IMR-90 (cell line): ENCODE results near the gene SLC9A1. TPM values are rescaled to one million over a fixed set of nuclear protein-coding genes. Genes with fewer than 3 reads are reported as not detected.

ENCODE experiments used
- ATAC-seq: fragments of 200-7000 bp; cut with Tn5 transposase; 2 replicates; pipeline ENCODE4 v1.9.1; 2020; ENCODE audit warnings: low read depth, mild to moderate bottlenecking, moderate library complexity
- BruUV-seq: library from RNA; stranded (reverse); fragments of 400-500 nt; replicated peaks from 2 replicates; lab custom pipeline; 2021; lab: Mats Ljungman, UMichigan
- CTCF ChIA-PET: fragments of 300-600 bp; formaldehyde crosslinking; extraction: SDS; loops from one replicate; lab custom pipeline; 2021; ENCODE audit warnings: antibody characterized with exemption; lab: Yijun Ruan, JAX
- POLR2A ChIA-PET: fragments of 300-600 bp; sonication (Branson Sonifier 250); formaldehyde crosslinking; loops from one replicate; lab custom pipeline; 2022; ENCODE audit warnings: antibody characterized with exemption; ENCODE audit not compliant: unreplicated experiment; lab: Charles Lee
- DNase-seq: peaks from one replicate; pipeline ENCODE4 v3.0.0; 2013
- H2AFZ ChIP-seq: replicated peaks from 2 replicates; pipeline ENCODE3; 2013; ENCODE audit warnings: low read length, mild to moderate bottlenecking; ENCODE audit not compliant: poor library complexity
- H2AK5ac ChIP-seq: 2 replicates; pipeline ENCODE4 v1.6.1; 2013; ENCODE audit warnings: low read depth, low read length, inconsistent platforms
- H2AK9ac ChIP-seq: replicated peaks from 2 replicates; pipeline ENCODE3; 2013; ENCODE audit warnings: mild to moderate bottlenecking, low read depth, low read length, moderate library complexity; ENCODE audit not compliant: poor library complexity
- H2BK120ac ChIP-seq: 2 replicates; pipeline ENCODE4 v1.6.1; 2013; ENCODE audit warnings: low read depth, low read length, inconsistent platforms
- H2BK15ac ChIP-seq: 3 replicates; pipeline ENCODE4 v1.6.1; 2013; ENCODE audit warnings: low read depth, low read length, inconsistent platforms
- H2BK20ac ChIP-seq: 2 replicates; pipeline ENCODE4 v1.6.1; 2013; ENCODE audit warnings: low read depth, mild to moderate bottlenecking, inconsistent platforms, low read length, moderate library complexity
- H2BK5ac ChIP-seq: 2 replicates; pipeline ENCODE4 v1.6.1; 2013; ENCODE audit warnings: mild to moderate bottlenecking, low read depth, low read length, inconsistent platforms; ENCODE audit not compliant: poor library complexity, severe bottlenecking
- H3K14ac ChIP-seq: replicated peaks from 2 replicates; pipeline ENCODE4 v1.6.1; 2013; ENCODE audit warnings: low read depth, low read length, inconsistent platforms
- H3K18ac ChIP-seq: 2 replicates; pipeline ENCODE4 v1.6.1; 2013; ENCODE audit warnings: low read depth, low read length, control low read depth
- H3K23ac ChIP-seq: 2 replicates; pipeline ENCODE4 v1.6.1; 2013; ENCODE audit warnings: low read depth, low read length, inconsistent platforms
- H3K27ac ChIP-seq: 2 replicates; pipeline ENCODE4 v1.5.1; 2013; ENCODE audit warnings: mild to moderate bottlenecking, control low read depth, low read length; ENCODE audit not compliant: insufficient read depth
- H3K27me3 ChIP-seq: 2 replicates; pipeline ENCODE4 v1.6.1; 2013; ENCODE audit warnings: low read length; ENCODE audit not compliant: control insufficient read depth, insufficient read depth
- H3K36me3 ChIP-seq: 2 replicates; pipeline ENCODE4 v1.6.1; 2013; ENCODE audit warnings: low read length, mixed read lengths; ENCODE audit not compliant: control insufficient read depth, insufficient read depth
- H3K4ac ChIP-seq: 2 replicates; pipeline ENCODE4 v1.6.1; 2013; ENCODE audit warnings: low read depth, low read length, inconsistent platforms
- H3K4me1 ChIP-seq: 2 replicates; pipeline ENCODE4 v1.6.1; 2013; ENCODE audit warnings: low read length, mixed read lengths; ENCODE audit not compliant: control insufficient read depth, insufficient read depth
- H3K4me2 ChIP-seq: 2 replicates; pipeline ENCODE4 v1.6.1; 2013; ENCODE audit warnings: low read depth, mild to moderate bottlenecking, control low read depth, low read length, moderate library complexity
- H3K4me3 ChIP-seq: 2 replicates; pipeline ENCODE4 v1.5.1; 2013; ENCODE audit warnings: low read depth, mild to moderate bottlenecking, control low read depth, low read length, moderate library complexity; ENCODE audit not compliant: insufficient read depth
- H3K56ac ChIP-seq: 2 replicates; pipeline ENCODE4 v1.6.1; 2013; ENCODE audit warnings: low read length, inconsistent platforms; ENCODE audit not compliant: insufficient read depth; ENCODE audit errors: extremely low read depth
- H3K79me1 ChIP-seq, 2 experiments: 2 replicates each; pipeline ENCODE4 v1.6.1; 2013; ENCODE audit warnings: low read length in 2 of 2, inconsistent platforms in 1 of 2, low read depth in 1 of 2
- H3K9ac ChIP-seq: 2 replicates; pipeline ENCODE4 v1.6.1; 2013; ENCODE audit warnings: low read depth, low read length, control low read depth
- H3K9me1 ChIP-seq: 2 replicates; pipeline ENCODE4 v1.6.1; 2013; ENCODE audit warnings: low read length, inconsistent platforms; ENCODE audit not compliant: insufficient read depth
- H3K9me3 ChIP-seq: 2 replicates; pipeline ENCODE4 v1.6.1; 2013; ENCODE audit warnings: low read length; ENCODE audit not compliant: control insufficient read depth, insufficient read depth
- H4K20me1 ChIP-seq: 2 replicates; pipeline ENCODE4 v1.6.1; 2013; ENCODE audit warnings: low read length, inconsistent platforms; ENCODE audit not compliant: insufficient read depth
- H4K5ac ChIP-seq: 2 replicates; pipeline ENCODE4 v1.6.1; 2013; ENCODE audit warnings: mild to moderate bottlenecking, low read depth, low read length, control low read depth
- H4K8ac ChIP-seq, 2 experiments: 2 replicates each; pipeline ENCODE4 v1.6.1; 2013; ENCODE audit warnings: low read depth in 2 of 2, low read length in 2 of 2, control low read depth in 1 of 2, inconsistent platforms in 1 of 2
- H4K91ac ChIP-seq: 2 replicates; pipeline ENCODE4 v1.6.1; 2013; ENCODE audit warnings: low read depth, low read length, inconsistent platforms; ENCODE audit not compliant: insufficient read depth
- BHLHE40 ChIP-seq: fragments of 150-350 bp; IDR thresholded peaks from 2 replicates; pipeline ENCODE4 v1.6.1; 2016; ENCODE audit warnings: mild to moderate bottlenecking, low read depth, low read length
- CEBPB ChIP-seq: IDR thresholded peaks from 2 replicates; pipeline ENCODE4 v1.6.1; 2012; ENCODE audit warnings: low read depth, low read length, improper control_type of control experiment
- CHD1 ChIP-seq: IDR thresholded peaks from 2 replicates; pipeline ENCODE4 v1.6.1; 2012; ENCODE audit warnings: low read depth, low read length, improper control_type of control experiment
- FOS ChIP-seq: fragments of 150-350 bp; IDR thresholded peaks from 2 replicates; pipeline ENCODE4 v1.6.1; 2016; ENCODE audit warnings: low read depth, low read length
- MAFK ChIP-seq: IDR thresholded peaks from 2 replicates; pipeline ENCODE4 v1.6.1; 2012; ENCODE audit warnings: low read depth, low read length, improper control_type of control experiment
- MAZ ChIP-seq: IDR thresholded peaks from 2 replicates; pipeline ENCODE4 v1.6.1; 2012; ENCODE audit warnings: low read depth, mild to moderate bottlenecking, low read length, improper control_type of control experiment, moderate library complexity, borderline replicate concordance
- MXI1 ChIP-seq: IDR thresholded peaks from 2 replicates; pipeline ENCODE4 v1.6.1; 2012; ENCODE audit warnings: low read depth, mild to moderate bottlenecking, low read length, moderate library complexity, borderline replicate concordance
- NFE2L2 ChIP-seq: fragments of 150-350 bp; IDR thresholded peaks from 2 replicates; pipeline ENCODE4 v1.6.1; 2016; ENCODE audit warnings: low read depth, mild to moderate bottlenecking, low read length
- POLR2A ChIP-seq: IDR thresholded peaks from 2 replicates; pipeline ENCODE4 v1.6.1; 2012; ENCODE audit warnings: mild to moderate bottlenecking, low read depth, low read length
- RAD21 ChIP-seq: IDR thresholded peaks from 2 replicates; pipeline ENCODE4 v1.6.1; 2012; ENCODE audit warnings: low read length, improper control_type of control experiment
- RCOR1 ChIP-seq: IDR thresholded peaks from 2 replicates; pipeline ENCODE4 v1.6.1; 2012; ENCODE audit warnings: mild to moderate bottlenecking, low read length, improper control_type of control experiment; ENCODE audit not compliant: insufficient replicate concordance
- RFX5 ChIP-seq: IDR thresholded peaks from 2 replicates; pipeline ENCODE4 v1.8.0; 2012; ENCODE audit warnings: low read depth, mild to moderate bottlenecking, low read length, moderate library complexity
- SMC3 ChIP-seq: fragments of 150-350 bp; IDR thresholded peaks from 2 replicates; pipeline ENCODE4 v1.6.1; 2016; ENCODE audit warnings: low read depth, mild to moderate bottlenecking, antibody characterized with exemption, low read length, moderate library complexity
- WGBS, 2 experiments: methylation state at CpG; one replicate each; pipeline versions ENCODE4 v1.1.5 to v1.1.7; 2013; ENCODE audit warnings: missing lambda C conversion rate in 2 of 2; ENCODE audit not compliant: insufficient read length in 1 of 2; ENCODE audit errors: extremely low coverage in 2 of 2; 5-methylcytosine and 5-hydroxymethylcytosine counted together
- dilution Hi-C: fragments of 300-500 bp; cut with HindIII; formaldehyde crosslinking; loops from one replicate; pipeline ENCODE4 v1.14.3; 2018; ENCODE audit warnings: low sequenced_read_pairs; ENCODE audit not compliant: unreplicated experiment
- in situ Hi-C: fragments of 300-500 bp; cut with MboI; formaldehyde crosslinking; loops from 3 replicates; pipeline ENCODE4 v1.14.3; 2019; ENCODE audit warnings: low sequenced_read_pairs, inconsistent platforms, mixed read lengths
- intact Hi-C: fragments of 100-400 bp; cut with micrococcal nuclease; formaldehyde crosslinking; loops from 2 replicates; pipeline ENCODE4 v1.10.0; 2022
- polyA plus RNA-seq, 3 experiments: library from polyadenylated mRNA; depleted of rRNA; stranded (reverse); fragments of >200 nt; gene quantifications; 2 replicates each; pipeline ENCODE4 v1.2.3, GENCODE V29; 2012; ENCODE audit warnings: low replicate concordance in 1 of 3
- total RNA-seq: library from RNA; depleted of rRNA; stranded (reverse); fragments of >200 nt; gene quantifications from 2 replicates; pipeline ENCODE4 v1.2.3, GENCODE V29; 2012
- TF ChIP-seq, protein P1 (sequence below): fragments of 150-350 bp; IDR thresholded peaks from 2 replicates; pipeline ENCODE4 v1.6.1; 2016; ENCODE audit warnings: low read depth, mild to moderate bottlenecking, low read length, moderate library complexity, borderline replicate concordance
- TF ChIP-seq, protein P2 (sequence below): conservative IDR thresholded peaks from 2 replicates; pipeline ENCODE4 v1.5.1; 2012; ENCODE audit warnings: mild to moderate bottlenecking, low read depth, low read length, improper control_type of control experiment
- TF ChIP-seq, protein P3 (sequence below): fragments of 150-350 bp; IDR thresholded peaks from 2 replicates; pipeline ENCODE4 v1.6.1; 2017; ENCODE audit warnings: mild to moderate bottlenecking, antibody characterized with exemption, low read length, low read depth

The SLC9A1 gene
- total and polyA plus RNA-seq, 2 of the 4 experiments (the other 2 are of a cell fraction): 2.0 to 21.2 TPM

DNA sequence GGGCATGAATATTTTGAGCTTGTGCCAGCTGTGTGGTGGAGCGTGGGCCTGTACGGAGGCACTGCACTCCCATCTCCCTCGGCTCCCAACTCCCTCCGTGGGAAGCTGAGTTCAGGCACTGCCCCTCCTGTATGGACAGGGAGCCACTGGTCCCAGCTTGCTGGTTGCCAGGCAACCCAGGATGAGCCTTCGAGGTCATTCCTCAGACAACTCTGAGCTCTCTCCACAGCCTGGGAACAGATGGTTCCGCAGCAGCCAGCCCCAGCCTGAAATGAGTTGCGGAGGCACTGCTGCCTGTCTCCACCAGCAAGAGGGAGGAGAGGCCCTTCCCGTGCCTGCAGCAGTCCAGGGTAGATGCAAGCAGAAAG, 83.9 kb downstream of the SLC9A1 start:
- CTCF ChIA-PET: interaction anchor here (1.1 kb wide), 1 partner anchor 26 kb away, joined by 4 read pairs; no protein-coding TSS in a partner anchor
- 23% methylated on average over 4 of the region's 8 CpGs; no CpG with 5 or more reads in 1 of the 2 experiments for WGBS, 2 experiments

More for the DNA sequence above, 83.9 kb downstream of the SLC9A1 start:
- dilution Hi-C loops: no loop called here
- Histone ChIP-seq H3K9me3 (no peaks in the 10 kb centered on the region), H3K4me1 (no peaks in the 10 kb centered on the region), H3K14ac (no peak overlapping the region), H2BK120ac (no peak overlapping the region), H3K4me2 (no peak overlapping the region), H2AFZ (peak overlapping the region; percentile 44), H2AK9ac (peak overlapping the region; percentile 42), H4K20me1 (no peaks in the 10 kb centered on the region), H3K4ac (no peak overlapping the region), H3K9me1 (no peaks in the 10 kb centered on the region; the same call in 1 of the 2 replicates), H3K36me3 (no peaks in the 10 kb centered on the region), H3K27me3 (peaks cover 19% of the 10 kb centered on the region), H4K91ac (no peak overlapping the region), H4K5ac (no peak overlapping the region), H3K23ac (no peak overlapping the region), H3K27ac (no peak overlapping the region), H2BK5ac (no peak overlapping the region), H3K9ac (no peak overlapping the region), H3K56ac (no peak overlapping the region), H3K4me3 (no peak overlapping the region), H2AK5ac (no peak overlapping the region), H2BK15ac (no peak overlapping the region), H2BK20ac (no peak overlapping the region), H3K79me1 (no peaks in the 10 kb centered on the region), H3K18ac (no peak overlapping the region), H4K8ac (no peak overlapping the region)
- TF ChIP-seq BHLHE40 (no peak), CEBPB (no peak), MAZ (no peak), POLR2A (no peak), RFX5 (no peak), CHD1 (no peak), MAFK (no peak), SMC3 (no peak), NFE2L2 (no peak), MXI1 (no peak), RCOR1 (no peak), FOS (no peak), RAD21 (no peak)
- TF ChIP-seq, protein P1, sequence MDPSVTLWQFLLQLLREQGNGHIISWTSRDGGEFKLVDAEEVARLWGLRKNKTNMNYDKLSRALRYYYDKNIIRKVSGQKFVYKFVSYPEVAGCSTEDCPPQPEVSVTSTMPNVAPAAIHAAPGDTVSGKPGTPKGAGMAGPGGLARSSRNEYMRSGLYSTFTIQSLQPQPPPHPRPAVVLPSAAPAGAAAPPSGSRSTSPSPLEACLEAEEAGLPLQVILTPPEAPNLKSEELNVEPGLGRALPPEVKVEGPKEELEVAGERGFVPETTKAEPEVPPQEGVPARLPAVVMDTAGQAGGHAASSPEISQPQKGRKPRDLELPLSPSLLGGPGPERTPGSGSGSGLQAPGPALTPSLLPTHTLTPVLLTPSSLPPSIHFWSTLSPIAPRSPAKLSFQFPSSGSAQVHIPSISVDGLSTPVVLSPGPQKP: no peak
- TF ChIP-seq, protein P2, sequence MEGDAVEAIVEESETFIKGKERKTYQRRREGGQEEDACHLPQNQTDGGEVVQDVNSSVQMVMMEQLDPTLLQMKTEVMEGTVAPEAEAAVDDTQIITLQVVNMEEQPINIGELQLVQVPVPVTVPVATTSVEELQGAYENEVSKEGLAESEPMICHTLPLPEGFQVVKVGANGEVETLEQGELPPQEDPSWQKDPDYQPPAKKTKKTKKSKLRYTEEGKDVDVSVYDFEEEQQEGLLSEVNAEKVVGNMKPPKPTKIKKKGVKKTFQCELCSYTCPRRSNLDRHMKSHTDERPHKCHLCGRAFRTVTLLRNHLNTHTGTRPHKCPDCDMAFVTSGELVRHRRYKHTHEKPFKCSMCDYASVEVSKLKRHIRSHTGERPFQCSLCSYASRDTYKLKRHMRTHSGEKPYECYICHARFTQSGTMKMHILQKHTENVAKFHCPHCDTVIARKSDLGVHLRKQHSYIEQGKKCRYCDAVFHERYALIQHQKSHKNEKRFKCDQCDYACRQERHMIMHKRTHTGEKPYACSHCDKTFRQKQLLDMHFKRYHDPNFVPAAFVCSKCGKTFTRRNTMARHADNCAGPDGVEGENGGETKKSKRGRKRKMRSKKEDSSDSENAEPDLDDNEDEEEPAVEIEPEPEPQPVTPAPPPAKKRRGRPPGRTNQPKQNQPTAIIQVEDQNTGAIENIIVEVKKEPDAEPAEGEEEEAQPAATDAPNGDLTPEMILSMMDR: no peak
- TF ChIP-seq, protein P3, sequence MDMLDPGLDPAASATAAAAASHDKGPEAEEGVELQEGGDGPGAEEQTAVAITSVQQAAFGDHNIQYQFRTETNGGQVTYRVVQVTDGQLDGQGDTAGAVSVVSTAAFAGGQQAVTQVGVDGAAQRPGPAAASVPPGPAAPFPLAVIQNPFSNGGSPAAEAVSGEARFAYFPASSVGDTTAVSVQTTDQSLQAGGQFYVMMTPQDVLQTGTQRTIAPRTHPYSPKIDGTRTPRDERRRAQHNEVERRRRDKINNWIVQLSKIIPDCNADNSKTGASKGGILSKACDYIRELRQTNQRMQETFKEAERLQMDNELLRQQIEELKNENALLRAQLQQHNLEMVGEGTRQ: no peak
- in situ Hi-C loops: no loop called here
- BruUV-seq: no TSS peak
- ATAC-seq (peak; percentile 72), DNase-seq (peak; percentile 38)
- intact Hi-C loops: no loop called here
- POLR2A ChIA-PET: no interaction called here
